SK-N-SH (cell line): Measurements from ENCODE around the gene MARF1.

Experiments
- CTCF ChIP-seq: fragments of 200-600 bp; sonication (generic); IDR thresholded peaks from 2 replicates; pipeline ENCODE4 v1.6.1; 2017; ENCODE audit warnings: antibody characterized with exemption, mild to moderate bottlenecking, moderate library complexity
- EP300 ChIP-seq, 2 experiments: IDR thresholded peaks; 2 replicates each; pipeline versions ENCODE4 v1.4.0 to v1.6.1; 2012; ENCODE audit warnings: borderline replicate concordance in 1 of 2, low read depth in 1 of 2, low read length in 1 of 2
- GATA2 ChIP-seq: sonication (generic); formaldehyde crosslinking; IDR thresholded peaks from 2 replicates; pipeline ENCODE4 v1.5.0; 2020; ENCODE audit warnings: mild to moderate bottlenecking, missing genetic modification reagents
- JUND ChIP-seq: IDR thresholded peaks from 2 replicates; pipeline ENCODE4 v1.4.0; 2012
- MEF2A ChIP-seq: IDR thresholded peaks from 2 replicates; pipeline ENCODE4 v1.4.0; 2012; ENCODE audit warnings: low read depth, borderline replicate concordance
- NRF1 ChIP-seq: IDR thresholded peaks from 2 replicates; pipeline ENCODE4 v1.6.1; 2012; ENCODE audit warnings: low read depth, mild to moderate bottlenecking, low read length
- POLR2AphosphoS5 ChIP-seq: IDR thresholded peaks from 2 replicates; pipeline ENCODE4 v1.6.1; 2012; ENCODE audit warnings: low read depth, low read length
- RAD21 ChIP-seq: IDR thresholded peaks from 2 replicates; pipeline ENCODE4 v1.6.1; 2012; ENCODE audit warnings: mild to moderate bottlenecking, low read length
- SIN3A ChIP-seq: IDR thresholded peaks from 2 replicates; pipeline ENCODE4 v1.6.1; 2012; ENCODE audit warnings: low read depth, mild to moderate bottlenecking, low read length, moderate library complexity, borderline replicate concordance
- SMC3 ChIP-seq: IDR thresholded peaks from 2 replicates; pipeline ENCODE4 v1.6.1; 2012; ENCODE audit warnings: low read depth, low read length, improper control_type of control experiment
- TCF12 ChIP-seq: IDR thresholded peaks from 2 replicates; pipeline ENCODE4 v1.4.0; 2012
- YY1 ChIP-seq: IDR thresholded peaks from 2 replicates; pipeline ENCODE4 v1.4.0; 2012; ENCODE audit warnings: low read depth, mild to moderate bottlenecking
- ZBTB33 ChIP-seq: IDR thresholded peaks from 2 replicates; pipeline ENCODE4 v1.4.0; 2012; ENCODE audit warnings: low read depth, borderline replicate concordance

GRCh38 chr16:15604460-15605440 is 38.2 kb downstream of the MARF1 start:
- TF ChIP-seq SMC3, result no peak
- TF ChIP-seq CTCF, result no peak
- no peak for TF ChIP-seq MEF2A
- TF ChIP-seq SIN3A, result no peak
- no peak for TF ChIP-seq GATA2 (CRISPR knock-in tag)
- no peak for TF ChIP-seq JUND
- no peak for TF ChIP-seq RAD21
- TF ChIP-seq TCF12, result no peak
- TF ChIP-seq ZBTB33, result no peak
- TF ChIP-seq POLR2AphosphoS5, result no peak
- TF ChIP-seq EP300 (IDR thresholded peaks at IDR 0.05; ENCODE audit: borderline replicate concordance in 1 of 2, low read depth in 1 of 2, low read length in 1 of 2), result no peak
- no peak for TF ChIP-seq YY1
- TF ChIP-seq NRF1, result no peak
